Mucosa of descending colon (tissue), 3 donors: ENCODE data around the gene TRIM39. TPM values are rescaled to one million over a fixed set of nuclear protein-coding genes. Genes with fewer than 3 reads are reported as not detected.

Experiments
- ATAC-seq: fragments of 200-7000 bp; cut with Tn5 transposase; one replicate; pipeline ENCODE4 v1.9.1; 2020; ENCODE audit warnings: mild to moderate bottlenecking, moderate library complexity
- DNase-seq, 3 donors: peaks; one replicate each; pipeline ENCODE4 v3.0.0-alpha.2; 2020
- H3K36me3 ChIP-seq: fragments of 200-600 bp; one replicate; pipeline ENCODE4 v1.8.0; 2021; ENCODE audit warnings: low read depth, mild to moderate bottlenecking
- H3K4me1 ChIP-seq: fragments of 200-600 bp; one replicate; pipeline ENCODE4 v1.8.0; 2021; ENCODE audit warnings: low read depth, mild to moderate bottlenecking
- H3K4me3 ChIP-seq: fragments of 200-600 bp; one replicate; pipeline ENCODE4 v1.8.0; 2021; ENCODE audit warnings: mild to moderate bottlenecking
- H3K9me3 ChIP-seq: fragments of 200-600 bp; one replicate; pipeline ENCODE4 v1.8.0; 2021; ENCODE audit warnings: mild to moderate bottlenecking
- intact Hi-C, 2 donors: fragments of 100-400 bp; cut with DNase I in 1 of 2; cut with micrococcal nuclease in 1 of 2; formaldehyde crosslinking; loops; one replicate each; pipeline versions ENCODE4 v1.11.0 to v1.11.1; 2022; cut with DNase I, micrococcal nuclease
- total RNA-seq, 3 donors: library from RNA; stranded (reverse); fragmentation: NEBNext Ultra II Directional in 2 of 3; extraction: Animal tissue kit (Norgen Biotek cat#: 25700) in 2 of 3; gene quantifications; one replicate each; pipeline versions ENCODE4 v1.2.1 to v1.2.4, GENCODE V29; 2021 to 2023
- TF ChIP-seq, protein P1 (sequence below): fragments of 200-600 bp; IDR thresholded peaks from one replicate; pipeline ENCODE4 v1.8.0; 2022; ENCODE audit warnings: antibody characterized with exemption, mild to moderate bottlenecking
- donor health status: DM: no; HTN: no; CAD: no; lungs with moderate emphysema.
- donor health status: DM: no; HTN: no; CAD: no.
- donor health status: DM: no; HTN: yes; CAD: no.

Gene TRIM39
- total RNA-seq, 3 donors from 2014 or later, result 9.5 to 16.2 (median 10.4) TPM

DNA sequence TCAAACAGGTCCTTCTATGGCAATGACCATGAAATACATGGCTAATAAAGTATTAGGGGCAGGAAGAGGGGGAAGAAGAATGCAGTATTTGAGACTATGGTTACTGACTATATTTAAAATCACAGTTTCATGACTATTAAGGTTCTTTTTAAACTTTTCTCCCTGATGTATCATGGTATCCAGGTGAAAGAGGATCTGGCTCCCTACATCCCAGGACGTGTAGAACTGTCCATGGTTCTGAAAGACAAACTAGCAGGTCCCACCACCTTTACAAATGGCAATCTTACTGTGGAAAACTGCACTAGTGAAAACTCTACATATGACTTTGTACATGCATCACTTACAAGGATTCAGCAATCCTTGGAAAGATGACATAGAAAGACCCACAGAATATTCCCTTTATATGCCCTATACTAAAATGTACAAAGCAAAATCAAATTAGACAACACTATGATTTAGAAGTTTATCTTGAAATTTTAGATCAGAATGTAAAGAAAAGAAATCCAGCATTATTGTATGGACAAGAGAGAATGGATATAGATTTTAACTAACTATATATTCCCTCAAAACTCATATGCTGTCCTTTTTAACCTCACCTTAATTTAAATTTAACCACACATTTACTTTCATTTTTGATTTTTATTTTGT lies 51.7 kb downstream of the TRIM39 start:
- Histone ChIP-seq H3K9me3 (no peaks in the 10 kb centered on the region), H3K4me3 (no peak overlapping the region), H3K4me1 (no peaks in the 10 kb centered on the region), H3K36me3 (no peaks in the 10 kb centered on the region)
- no peak for ATAC-seq
- peak in 1 of 3 donors; percentile 12 for DNase-seq
- intact Hi-C loops, result no loop called here
- TF ChIP-seq, protein P1, sequence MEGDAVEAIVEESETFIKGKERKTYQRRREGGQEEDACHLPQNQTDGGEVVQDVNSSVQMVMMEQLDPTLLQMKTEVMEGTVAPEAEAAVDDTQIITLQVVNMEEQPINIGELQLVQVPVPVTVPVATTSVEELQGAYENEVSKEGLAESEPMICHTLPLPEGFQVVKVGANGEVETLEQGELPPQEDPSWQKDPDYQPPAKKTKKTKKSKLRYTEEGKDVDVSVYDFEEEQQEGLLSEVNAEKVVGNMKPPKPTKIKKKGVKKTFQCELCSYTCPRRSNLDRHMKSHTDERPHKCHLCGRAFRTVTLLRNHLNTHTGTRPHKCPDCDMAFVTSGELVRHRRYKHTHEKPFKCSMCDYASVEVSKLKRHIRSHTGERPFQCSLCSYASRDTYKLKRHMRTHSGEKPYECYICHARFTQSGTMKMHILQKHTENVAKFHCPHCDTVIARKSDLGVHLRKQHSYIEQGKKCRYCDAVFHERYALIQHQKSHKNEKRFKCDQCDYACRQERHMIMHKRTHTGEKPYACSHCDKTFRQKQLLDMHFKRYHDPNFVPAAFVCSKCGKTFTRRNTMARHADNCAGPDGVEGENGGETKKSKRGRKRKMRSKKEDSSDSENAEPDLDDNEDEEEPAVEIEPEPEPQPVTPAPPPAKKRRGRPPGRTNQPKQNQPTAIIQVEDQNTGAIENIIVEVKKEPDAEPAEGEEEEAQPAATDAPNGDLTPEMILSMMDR, result no peak

DNA sequence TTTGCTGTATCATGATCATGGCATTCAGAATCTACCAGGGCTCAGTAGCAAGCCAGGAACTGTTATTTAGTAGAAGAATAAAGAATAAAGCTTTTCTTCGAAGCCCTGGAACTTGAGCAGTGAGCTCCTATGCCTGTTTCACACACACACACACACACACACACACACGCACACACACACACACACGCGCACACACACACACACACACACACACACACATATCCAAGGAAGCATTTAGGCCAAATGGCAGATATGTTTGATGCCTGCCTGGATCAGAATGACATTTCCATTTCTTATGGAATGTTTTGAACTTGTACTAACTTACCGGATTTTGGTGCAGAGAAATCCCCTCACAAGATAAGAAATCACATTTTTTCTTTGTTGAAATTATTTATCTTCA lies 53.7 kb downstream of the TRIM39 start:
- Histone ChIP-seq H3K9me3 (no peaks in the 10 kb centered on the region), H3K4me1 (no peaks in the 10 kb centered on the region), H3K4me3 (no peak overlapping the region), H3K36me3 (no peaks in the 10 kb centered on the region)
- TF ChIP-seq, protein P1, result no peak
- DNase-seq (no peak), ATAC-seq (no peak)
- intact Hi-C loops, result no loop called here

- ATAC-seq (no peak), DNase-seq (no peak)
- Histone ChIP-seq H3K9me3 (no peaks in the 10 kb centered on the region), H3K4me1 (no peaks in the 10 kb centered on the region), H3K4me3 (no peak overlapping the region), H3K36me3 (no peaks in the 10 kb centered on the region)
- TF ChIP-seq, protein P1, result no peak
- intact Hi-C loops, result no loop called here
Measured at GRCh38 chr6:30386166-30386565, 59.4 kb downstream of the TRIM39 start.

DNA sequence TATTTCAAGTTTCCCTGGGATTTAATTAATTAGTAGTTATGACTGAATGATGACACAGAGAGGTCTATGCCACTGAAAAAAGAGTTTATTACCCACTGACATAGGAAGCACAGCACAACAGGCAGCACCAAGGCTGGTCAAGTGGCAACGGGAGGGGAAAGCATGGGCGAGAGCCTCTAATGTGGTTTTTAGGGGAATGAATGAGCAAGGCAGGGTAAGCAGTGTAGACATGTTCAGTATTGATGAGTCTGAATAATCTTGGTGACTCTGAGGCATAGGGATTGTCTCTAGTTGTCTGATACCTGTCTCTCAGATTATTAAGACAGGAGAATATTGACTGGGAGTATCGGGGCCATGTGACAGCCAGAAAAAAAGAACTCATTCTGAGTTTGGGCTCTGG lies 64.5 kb downstream of the TRIM39 start:
- ATAC-seq (no peak), DNase-seq (no peak)
- TF ChIP-seq, protein P1, result no peak
- Histone ChIP-seq H3K4me1 (no peaks in the 10 kb centered on the region), H3K9me3 (no peaks in the 10 kb centered on the region), H3K36me3 (no peaks in the 10 kb centered on the region), H3K4me3 (no peak overlapping the region)
- intact Hi-C loops, result loop anchor here (10.0 kb wide), 2 partner anchors 156 to 176 kb away; partner anchors contain the start of gene TRIM26 (in 1 of the 2)

Other genes starting within 250 kb of the TRIM39 start
- gene TRIM31, start 213.8 kb upstream of the TRIM39 start, total RNA-seq, result 100 to 1,000 TPM; 121 to 202 (median 182) TPM
- gene TRIM40, start 190.8 kb upstream of the TRIM39 start, total RNA-seq, result 10 to 100 TPM; 19.8 to 37.3 (median 33.4) TPM
- 1 to 10 TPM; 3.9 to 7.8 (median 5.3) TPM for gene TRIM10, start 165.7 kb upstream of the TRIM39 start, total RNA-seq
- 10 to 100 TPM; 37.2 to 73.2 (median 51.4) TPM for gene TRIM15, start 163.4 kb upstream of the TRIM39 start, total RNA-seq
- 10 to 100 TPM; 52.6 to 58.1 (median 53.0) TPM for gene TRIM26, start 113.5 kb upstream of the TRIM39 start, total RNA-seq
- gene RPP21, start 18.2 kb downstream of the TRIM39 start, total RNA-seq, result 10 to 100 TPM; 34.9 to 66.8 (median 35.1) TPM
- 100 to 1,000 TPM; 316 to 631 (median 383) TPM for gene HLA-E, start 162.6 kb downstream of the TRIM39 start, total RNA-seq
- gene GNL1, start 229.6 kb downstream of the TRIM39 start, total RNA-seq, result 10 to 100 TPM; 37.8 to 48.1 (median 45.9) TPM
- gene PRR3, start 230.4 kb downstream of the TRIM39 start, total RNA-seq, result 1 to 10 TPM; 4.6 to 9.7 (median 5.9) TPM
- gene ABCF1, start 244.5 kb downstream of the TRIM39 start, total RNA-seq, result 10 to 100 TPM; 43.0 to 56.0 (median 45.8) TPM